Endothelial cell of umbilical vein (primary cell): ENCODE results near the gene CD83.

Experiments used
- CTCF ChIP-seq, 2 donors: IDR thresholded peaks; 1 replicate in 1 of 2; 2 replicates in 1 of 2; pipeline ENCODE4 v1.5.1; 2011; ENCODE audit warnings: low read length in 2 of 2, mild to moderate bottlenecking in 2 of 2, moderate library complexity in 2 of 2, control low read depth in 1 of 2, inconsistent platforms in 1 of 2, low read depth in 1 of 2; ENCODE audit not compliant: insufficient read depth in 1 of 2; ENCODE audit errors: extremely low read depth in 1 of 2
- EZH2 ChIP-seq: IDR thresholded peaks from 2 replicates; pipeline ENCODE4 v1.6.1; 2012; ENCODE audit warnings: borderline replicate concordance, low read depth, mild to moderate bottlenecking, moderate library complexity, low read length, inconsistent platforms; ENCODE audit not compliant: severe bottlenecking
- FOS ChIP-seq: IDR thresholded peaks from 2 replicates; pipeline ENCODE4 v1.6.1; 2011; ENCODE audit warnings: mild to moderate bottlenecking, low read length, moderate library complexity, borderline replicate concordance; ENCODE audit not compliant: insufficient read depth
- JUN ChIP-seq: IDR thresholded peaks from 2 replicates; pipeline ENCODE4 v1.6.1; 2011; ENCODE audit warnings: borderline replicate concordance, low read depth; ENCODE audit not compliant: insufficient read length, insufficient read depth
- MAX ChIP-seq: IDR thresholded peaks from 2 replicates; pipeline ENCODE4 v1.6.1; 2011; ENCODE audit not compliant: insufficient read depth, insufficient read length
- MYC ChIP-seq: IDR thresholded peaks from one replicate; pipeline ENCODE4 v1.6.1; 2011; ENCODE audit warnings: mild to moderate bottlenecking, low read depth, low read length
- POLR2A ChIP-seq: IDR thresholded peaks from 2 replicates; pipeline ENCODE4 v1.6.1; 2012; ENCODE audit warnings: low read depth, mild to moderate bottlenecking, control low read depth, low read length
- POLR2AphosphoS5 ChIP-seq: IDR thresholded peaks from 2 replicates; pipeline ENCODE4 v1.6.1; 2012; ENCODE audit warnings: low read depth, mild to moderate bottlenecking, control low read depth, low read length, moderate library complexity; ENCODE audit not compliant: insufficient read depth

GRCh38 chr6:14131579-14131978 is 14.0 kb downstream of the CD83 start:
- TF ChIP-seq CTCF (IDR thresholded peaks at IDR 0.05; ENCODE audit: extremely low read depth in 1 of 2, insufficient read depth in 1 of 2, low read depth in 1 of 2, low read length in 2 of 2), result no peak
- TF ChIP-seq POLR2AphosphoS5, result no peak
- no peak for TF ChIP-seq POLR2A
- TF ChIP-seq MAX, result no peak
- TF ChIP-seq FOS, result no peak
- no peak for TF ChIP-seq MYC
- TF ChIP-seq EZH2, result no peak
- TF ChIP-seq JUN, result no peak
